ENCODE results near the gene SNAI3. TPM values are rescaled to one million over a fixed set of nuclear protein-coding genes. Genes with fewer than 3 reads are reported as not detected.
A peak's percentile ranks its signal among the peaks of the same experiment; 100 is the strongest.

SNAI3 gene
- total and polyA plus RNA-seq, 2 of the 4 experiments (the other 2 are of a cell fraction) = 0.21 TPM; not detected in 1

GRCh38 chr16:88690341-88691128 is 4.2 kb upstream of the SNAI3 start:
- TF ChIP-seq POLR2A (IDR thresholded peaks at IDR 0.05; ENCODE audit: low read depth, low read length) (no peak), MAFK (IDR thresholded peaks at IDR 0.05; ENCODE audit: low read depth, low read length) (no peak), CTCF (conservative IDR thresholded peaks at IDR 0.05; ENCODE audit: low read depth, low read length) (no peak), MXI1 (IDR thresholded peaks at IDR 0.05; ENCODE audit: borderline replicate concordance, low read depth, low read length) (no peak), CHD1 (IDR thresholded peaks at IDR 0.05; ENCODE audit: low read depth, low read length) (no peak), CEBPB (IDR thresholded peaks at IDR 0.05; ENCODE audit: low read depth, low read length) (no peak), USF2 (IDR thresholded peaks at IDR 0.05; ENCODE audit: low read depth, low read length) (no peak), FOS (IDR thresholded peaks at IDR 0.05; ENCODE audit: low read depth, low read length) (no peak)
- no peak overlapping the region for H2BK15ac ChIP-seq (ENCODE audit: low read depth, low read length)
- no peak overlapping the region for H2AK5ac ChIP-seq (ENCODE audit: low read depth, low read length)
- no peak overlapping the region for H3K4ac ChIP-seq (ENCODE audit: low read depth, low read length)
- no peaks in the 10 kb centered on the region for H3K9me1 ChIP-seq (ENCODE audit: insufficient read depth, low read length)
- no peak overlapping the region for H3K4me2 ChIP-seq (ENCODE audit: low read depth, low read length)
- H3K9me3 ChIP-seq (ENCODE audit: control insufficient read depth, insufficient read depth, low read length) = no peaks in the 10 kb centered on the region
- H2AK9ac ChIP-seq (replicated peaks; ENCODE audit: low read depth, low read length, poor library complexity) = peak overlapping the region; percentile 26
- no peak overlapping the region for H4K91ac ChIP-seq (ENCODE audit: insufficient read depth, low read depth, low read length)
- in situ Hi-C loops (cut with MboI; ENCODE audit: low sequenced_read_pairs) = no loop called here
- BruUV-seq (replicated peaks) = no TSS peak
- H2BK5ac ChIP-seq (ENCODE audit: low read depth, low read length, poor library complexity, severe bottlenecking) = no peak overlapping the region
- H3K4me1 ChIP-seq (ENCODE audit: control insufficient read depth, insufficient read depth, low read length) = 0 out of 2 replicates have a peak, but pooled peaks cover under 1% of the 10 kb centered on the region
- intact Hi-C loops (cut with micrococcal nuclease) = no loop called here
- ATAC-seq (ENCODE audit: low read depth) (no peak), DNase-seq (no peak)
- H3K4me3 ChIP-seq (ENCODE audit: insufficient read depth, low read depth, low read length) = no peak overlapping the region
- H3K27ac ChIP-seq (ENCODE audit: insufficient read depth, low read length) = no peak overlapping the region
- no peak overlapping the region for H2BK120ac ChIP-seq (ENCODE audit: low read depth, low read length)
- CTCF ChIA-PET = no interaction called here
- H3K36me3 ChIP-seq (ENCODE audit: control insufficient read depth, insufficient read depth, low read length) = no peaks in the 10 kb centered on the region
- H3K9ac ChIP-seq (ENCODE audit: low read depth, low read length) = no peak overlapping the region
- peaks cover 36% of the 10 kb centered on the region for H3K27me3 ChIP-seq (ENCODE audit: control insufficient read depth, insufficient read depth, low read length)
- dilution Hi-C loops (cut with HindIII; ENCODE audit: low sequenced_read_pairs, unreplicated experiment) = no loop called here
- H2BK20ac ChIP-seq (ENCODE audit: low read depth, low read length) = no peak overlapping the region
- no peak overlapping the region for H4K8ac ChIP-seq (ENCODE audit: low read depth in 2 of 2, low read length in 2 of 2)
- H4K20me1 ChIP-seq (ENCODE audit: insufficient read depth, low read length) = peaks cover 7% of the 10 kb centered on the region; the same call in 1 of the 2 replicates
- POLR2A ChIA-PET (ENCODE audit: unreplicated experiment) = no interaction called here
- no peak overlapping the region for H4K5ac ChIP-seq (ENCODE audit: low read depth, low read length)
- no peaks in the 10 kb centered on the region for H3K79me1 ChIP-seq (ENCODE audit: low read depth in 1 of 2, low read length in 2 of 2)
- WGBS, 2 experiments (ENCODE audit: extremely low coverage in 2 of 2, insufficient read length in 1 of 2) = 67% methylated on average over 11 of the region's 21 CpGs; no CpG with 5 or more reads in 1 of the 2 experiments
- H3K23ac ChIP-seq (ENCODE audit: low read depth, low read length) = no peak overlapping the region
- no peak overlapping the region for H3K14ac ChIP-seq (replicated peaks; ENCODE audit: low read depth, low read length)
- no peak overlapping the region for H3K18ac ChIP-seq (ENCODE audit: low read depth, low read length)
- H3K56ac ChIP-seq (ENCODE audit: extremely low read depth, insufficient read depth, low read length) = no peak overlapping the region
- no peak overlapping the region for H2AFZ ChIP-seq (replicated peaks; ENCODE audit: low read length, poor library complexity)

Measured in IMR-90 (cell line).